Kidney (tissue), 14 donors: ENCODE results near the gene LINGO1. TPM values are rescaled to one million over a fixed set of nuclear protein-coding genes. Genes with fewer than 3 reads are reported as not detected.
A peak's percentile ranks its signal among the peaks of the same experiment; 100 is the strongest.

Experiments used
- DNase-seq, 5 donors: peaks; one replicate each; pipeline ENCODE4 v3.0.0-alpha.2; 2013 to 2020
- FAIRE-seq: peaks from 2 replicates; lab custom pipeline; 2012; peaks lifted over from hg19 to GRCh38; lab: Jason Lieb, UNC
- H3K27ac ChIP-seq, 2 donors: one replicate each; pipeline ENCODE4 v1.7.0; 2013; ENCODE audit warnings: low read depth in 2 of 2, low read length in 2 of 2, inconsistent platforms in 1 of 2
- H3K27me3 ChIP-seq: one replicate; pipeline ENCODE4 v1.7.1; 2013; ENCODE audit warnings: low read length, inconsistent platforms; ENCODE audit not compliant: control insufficient read depth, insufficient read depth
- H3K36me3 ChIP-seq, 3 donors: one replicate each; pipeline versions ENCODE4 v1.7.0 to v1.7.1; 2013; ENCODE audit warnings: low read length in 3 of 3, control low read depth in 1 of 3, inconsistent platforms in 1 of 3; ENCODE audit not compliant: insufficient read depth in 3 of 3, control insufficient read depth in 2 of 3
- H3K4me1 ChIP-seq, 3 donors: one replicate each; pipeline versions ENCODE4 v1.7.0 to v1.7.1; 2013; ENCODE audit warnings: low read length in 3 of 3, inconsistent platforms in 1 of 3, low read depth in 1 of 3; ENCODE audit not compliant: control insufficient read depth in 2 of 3, insufficient read depth in 2 of 3
- H3K4me3 ChIP-seq, 3 donors: one replicate each; pipeline versions ENCODE4 v1.7.0 to v1.8.1; 2013; ENCODE audit warnings: low read length in 3 of 3, control low read depth in 1 of 3, inconsistent platforms in 1 of 3
- H3K9ac ChIP-seq, 3 donors: one replicate each; pipeline versions ENCODE4 v1.7.0 to v1.7.1; 2013; ENCODE audit warnings: low read length in 3 of 3, control low read depth in 1 of 3, inconsistent platforms in 1 of 3
- H3K9me3 ChIP-seq, 3 donors: one replicate each; pipeline versions ENCODE4 v1.7.0 to v1.7.1; 2013; ENCODE audit warnings: low read length in 3 of 3, control low read depth in 1 of 3, inconsistent platforms in 1 of 3; ENCODE audit not compliant: control insufficient read depth in 2 of 3, insufficient read depth in 1 of 3
- CTCF ChIP-seq: IDR thresholded peaks from 3 replicates; pipeline ENCODE4 v1.5.1; 2012; ENCODE audit warnings: mild to moderate bottlenecking, moderate library complexity, borderline replicate concordance; ENCODE audit not compliant: insufficient read depth; ENCODE audit errors: extremely low read depth
- intact Hi-C: fragments of 100-400 bp; cut with DNase I; formaldehyde crosslinking; loops from one replicate; pipeline ENCODE4 v1.11.1; 2022
- polyA plus RNA-seq: library from polyadenylated mRNA; stranded (reverse); fragments of 350-450 nt; fragmentation: Illumina TruSeq; extraction: RNeasy Lipid Tissue Mini Kit (QIAGEN cat#74804); gene quantifications from one replicate; pipeline ENCODE4 v1.2.3, GENCODE V29; 2014; ENCODE audit warnings: low read depth, low replicate concordance; ENCODE audit not compliant: insufficient read depth
- total RNA-seq: library from RNA; stranded (reverse); fragmentation: NEBNext Ultra II Directional; extraction: Animal tissue kit (Norgen Biotek cat#: 25700); gene quantifications from one replicate; pipeline ENCODE4 v1.2.1, GENCODE V29; 2021
- donor health status: control.
- donor health status: control.
- donor health status: control.
- donor health status: control.
- donor health status: control.
- donor health status: DM: yes; HTN: yes; CAD: no.
- donor health status: Normal renal cell carcinoma (clear cell type).

LINGO1 gene
- total and polyA plus RNA-seq, 2 donors from 2014 or later, result 3.9 to 6.8 TPM

- no peak for TF ChIP-seq CTCF
- Histone ChIP-seq H3K4me3 (no peak overlapping the region), H3K9me3 (no peaks in the 10 kb centered on the region), H3K9ac (no peak overlapping the region), H3K4me1 (peaks cover 3 to 7% (median 3%) of the 10 kb centered on the region in 3 donors), H3K36me3 (no peaks in the 10 kb centered on the region), H3K27me3 (no peaks in the 10 kb centered on the region), H3K27ac (peak overlapping the region in 1 of 2 donors; percentile 48)
- peak in 4 of 5 donors; percentile 44 to 83 (median 70) for DNase-seq
- intact Hi-C loops, result no loop called here
- no peak for FAIRE-seq
Measured at GRCh38 chr15:77607111-77607893, 25.4 kb downstream of the LINGO1 start.

GRCh38 chr15:77606142-77607034, 26.3 kb downstream of the LINGO1 start:
- no peak for TF ChIP-seq CTCF
- Histone ChIP-seq H3K9me3 (no peaks in the 10 kb centered on the region), H3K4me1 (peaks cover 3 to 7% (median 3%) of the 10 kb centered on the region in 3 donors), H3K4me3 (no peak overlapping the region), H3K9ac (no peak overlapping the region), H3K36me3 (no peaks in the 10 kb centered on the region), H3K27ac (peak overlapping the region in 1 of 2 donors; percentile 22), H3K27me3 (no peaks in the 10 kb centered on the region)
- DNase-seq (peak in 4 of 5 donors; percentile 80 to 89 (median 82)), FAIRE-seq (no peak)
- intact Hi-C loops, result no loop called here

GRCh38 chr15:77605547-77605946, 27.2 kb downstream of the LINGO1 start:
- H3K27ac ChIP-seq, result no peak overlapping the region
- peaks cover 3 to 7% (median 3%) of the 10 kb centered on the region in 3 donors for H3K4me1 ChIP-seq
- intact Hi-C loops, result no loop called here
- no peak for TF ChIP-seq CTCF
- no peaks in the 10 kb centered on the region for H3K9me3 ChIP-seq
- H3K27me3 ChIP-seq, result no peaks in the 10 kb centered on the region
- no peak for FAIRE-seq
- peak in 1 of 5 donors; percentile 68 for DNase-seq
- no peak overlapping the region for H3K4me3 ChIP-seq
- H3K36me3 ChIP-seq, result no peaks in the 10 kb centered on the region
- no peak overlapping the region for H3K9ac ChIP-seq
